Transverse colon (tissue), 3 donors: ENCODE data around the gene KY.

Experiments used
- EP300 ChIP-seq: sonication (generic); formaldehyde crosslinking; IDR thresholded peaks from one replicate; pipeline ENCODE4 v1.6.1; 2017; ENCODE audit warnings: antibody characterized with exemption, low read depth
- POLR2A ChIP-seq: fragments of 450-650 bp; IDR thresholded peaks from one replicate; pipeline ENCODE4 v1.6.1; 2016; ENCODE audit warnings: antibody characterized with exemption, mild to moderate bottlenecking, moderate library complexity
- TF ChIP-seq, protein P1 (sequence below), 5 experiments: fragments of 200-600 bp in 3 of 5; fragments of 450-650 bp in 2 of 5; sonication (generic) in 3 of 5; IDR thresholded peaks; 1 replicate in 2 of 5; 2 replicates in 3 of 5; pipeline ENCODE4 v1.5.1; 2016 to 2017; ENCODE audit warnings: antibody characterized with exemption in 5 of 5, inconsistent platforms in 3 of 5, mild to moderate bottlenecking in 2 of 5, moderate library complexity in 1 of 5

DNA sequence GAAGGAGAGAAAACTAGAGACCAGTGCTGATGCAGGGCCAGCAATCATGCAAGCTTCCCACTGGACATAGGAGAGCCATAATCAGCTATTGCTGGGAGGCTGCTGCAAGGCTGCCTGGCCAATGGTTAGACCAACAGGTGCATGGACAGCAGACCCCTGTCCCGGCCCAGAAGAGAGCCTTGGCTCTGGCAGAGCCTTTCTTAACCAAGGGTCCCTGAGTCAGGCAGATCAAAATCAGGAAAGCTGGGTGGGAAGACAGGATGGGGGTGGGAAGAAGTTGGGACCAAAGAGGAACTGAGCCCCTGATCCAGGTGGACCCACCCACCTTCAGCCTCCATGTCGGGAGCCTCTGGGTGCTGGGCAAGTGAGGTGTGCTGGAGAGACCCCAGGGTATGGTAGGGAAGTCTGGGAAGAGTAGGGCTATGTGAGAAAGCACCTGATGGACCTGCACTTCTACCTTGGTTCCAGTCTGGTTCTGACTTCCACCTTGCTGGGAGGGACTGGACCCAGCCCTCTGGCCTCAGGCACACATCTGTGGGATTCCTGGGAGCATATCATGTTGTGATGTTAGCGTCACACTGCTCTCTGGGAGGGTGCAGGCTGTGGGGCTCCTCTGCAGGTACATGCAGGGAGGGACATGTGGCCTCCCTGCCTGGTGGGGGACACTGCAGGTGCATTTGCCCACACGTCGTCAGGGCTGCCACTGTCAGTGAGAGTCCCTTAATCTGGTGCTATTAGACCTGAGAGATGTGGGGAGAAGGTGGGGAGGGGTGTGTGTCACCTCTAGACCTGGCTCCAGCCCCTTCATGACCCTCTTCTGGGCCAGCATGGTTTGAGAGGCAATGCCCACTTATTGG is 24.7 kb downstream of the KY start:
- TF ChIP-seq, protein P1, sequence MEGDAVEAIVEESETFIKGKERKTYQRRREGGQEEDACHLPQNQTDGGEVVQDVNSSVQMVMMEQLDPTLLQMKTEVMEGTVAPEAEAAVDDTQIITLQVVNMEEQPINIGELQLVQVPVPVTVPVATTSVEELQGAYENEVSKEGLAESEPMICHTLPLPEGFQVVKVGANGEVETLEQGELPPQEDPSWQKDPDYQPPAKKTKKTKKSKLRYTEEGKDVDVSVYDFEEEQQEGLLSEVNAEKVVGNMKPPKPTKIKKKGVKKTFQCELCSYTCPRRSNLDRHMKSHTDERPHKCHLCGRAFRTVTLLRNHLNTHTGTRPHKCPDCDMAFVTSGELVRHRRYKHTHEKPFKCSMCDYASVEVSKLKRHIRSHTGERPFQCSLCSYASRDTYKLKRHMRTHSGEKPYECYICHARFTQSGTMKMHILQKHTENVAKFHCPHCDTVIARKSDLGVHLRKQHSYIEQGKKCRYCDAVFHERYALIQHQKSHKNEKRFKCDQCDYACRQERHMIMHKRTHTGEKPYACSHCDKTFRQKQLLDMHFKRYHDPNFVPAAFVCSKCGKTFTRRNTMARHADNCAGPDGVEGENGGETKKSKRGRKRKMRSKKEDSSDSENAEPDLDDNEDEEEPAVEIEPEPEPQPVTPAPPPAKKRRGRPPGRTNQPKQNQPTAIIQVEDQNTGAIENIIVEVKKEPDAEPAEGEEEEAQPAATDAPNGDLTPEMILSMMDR (IDR thresholded peaks at IDR 0.05): no peak
- TF ChIP-seq EP300 (no peak), POLR2A (no peak)
